Sigmoid colon (tissue), 7 donors: ENCODE data around the gene MAD1L1. TPM values are rescaled to one million over a fixed set of nuclear protein-coding genes. Genes with fewer than 3 reads are reported as not detected.
A peak's percentile ranks its signal among the peaks of the same experiment; 100 is the strongest.

ENCODE experiments used
- DNase-seq: peaks from one replicate; pipeline ENCODE4 v3.0.0-alpha.2; 2019
- H3K27ac ChIP-seq, 4 donors: fragments of 200-600 bp; sonication (generic); one replicate each; pipeline ENCODE4 v1.5.1; 2016 to 2019; ENCODE audit warnings: mild to moderate bottlenecking in 1 of 4
- H3K27me3 ChIP-seq, 3 donors: fragments of 200-600 bp; sonication (generic); one replicate each; pipeline ENCODE4 v1.5.1; 2019; ENCODE audit warnings: mild to moderate bottlenecking in 1 of 3
- H3K36me3 ChIP-seq, 4 donors: fragments of 200-600 bp; sonication (generic); one replicate each; pipeline ENCODE4 v1.5.1; 2016 to 2019
- H3K4me1 ChIP-seq, 4 donors: fragments of 200-600 bp; sonication (generic); one replicate each; pipeline ENCODE4 v1.5.1; 2017 to 2019
- H3K4me3 ChIP-seq, 4 donors: fragments of 200-600 bp; sonication (generic); one replicate each; pipeline ENCODE4 v1.5.1; 2017 to 2019; ENCODE audit warnings: mild to moderate bottlenecking in 2 of 4, moderate library complexity in 1 of 4
- H3K9me3 ChIP-seq, 4 donors: fragments of 200-600 bp in 3 of 4; sonication (generic) in 3 of 4; one replicate each; pipeline versions ENCODE4 v1.5.1 to v1.6.1; 2013 to 2019
- EP300 ChIP-seq, 4 donors: sonication (generic); formaldehyde crosslinking; IDR thresholded peaks; one replicate each; pipeline ENCODE4 v1.6.1; 2017; ENCODE audit warnings: antibody characterized with exemption in 4 of 4
- POLR2A ChIP-seq, 2 donors: fragments of 450-650 bp; IDR thresholded peaks; one replicate each; pipeline ENCODE4 v1.6.1; 2016; ENCODE audit warnings: antibody characterized with exemption in 2 of 2, mild to moderate bottlenecking in 2 of 2, moderate library complexity in 2 of 2
- POLR2AphosphoS5 ChIP-seq, 4 donors: sonication (generic); formaldehyde crosslinking; IDR thresholded peaks; one replicate each; pipeline ENCODE4 v1.6.1; 2017; ENCODE audit warnings: antibody characterized with exemption in 4 of 4
- WGBS, 2 donors: extraction: QIAGEN DNeasy Blood & Tissue Kit; methylation state at CpG; one replicate each; pipeline ENCODE4 v1.1.7; 2013; 5-methylcytosine and 5-hydroxymethylcytosine counted together
- intact Hi-C: fragments of 100-400 bp; cut with DNase I; formaldehyde crosslinking; loops from one replicate; pipeline ENCODE4 v1.15.1; 2023
- polyA plus RNA-seq, 3 donors: library from polyadenylated mRNA; stranded (reverse); fragments of 200-250 nt; gene quantifications; one replicate each; pipeline ENCODE4 v1.2.3, GENCODE V29; 2013
- total RNA-seq, 4 donors: library from RNA; depleted of rRNA; stranded (reverse); fragments of >200 nt; gene quantifications; one replicate each; pipeline ENCODE4 v1.1.0, GENCODE V29; 2016
- TF ChIP-seq, protein P1 (sequence below), 4 experiments: fragments of 450-650 bp in 3 of 4; fragments of 200-600 bp in 1 of 4; IDR thresholded peaks; one replicate each; pipeline ENCODE4 v1.5.1; 2016 to 2019; ENCODE audit warnings: antibody characterized with exemption in 4 of 4, mild to moderate bottlenecking in 3 of 4, moderate library complexity in 2 of 4
- donor health status: healthy with polysubstance abuse.
- donor health status: Bipolar disorder and iron deficiency.
- donor health status: healthy.

MAD1L1 gene
- total and polyA plus RNA-seq, 7 donors: 10.2 to 38.4 (median 20.6) TPM

DNA sequence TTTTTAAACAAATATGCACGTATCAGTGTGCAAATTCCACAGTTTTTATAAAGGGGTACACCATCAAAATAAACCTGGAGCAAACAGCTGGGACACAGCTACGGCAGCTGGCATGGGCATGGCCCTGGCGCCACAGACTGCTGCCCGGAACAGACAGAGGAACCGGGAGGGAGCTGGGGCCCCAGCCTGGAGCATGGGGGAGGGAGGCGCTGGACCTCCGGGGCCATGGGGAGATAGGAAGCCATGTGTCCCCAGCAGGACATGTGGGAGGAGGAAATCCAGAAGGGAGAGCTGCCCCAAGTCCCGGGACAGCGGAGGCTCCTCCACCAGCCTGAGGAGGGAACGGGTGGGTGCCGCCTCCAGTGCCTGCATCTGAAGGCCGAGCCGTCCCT is 180.1 kb downstream of the MAD1L1 start:
- no peak overlapping the region for H3K4me3 ChIP-seq
- peaks cover 0 to 6% (median 0%) of the 10 kb centered on the region in 4 donors for H3K36me3 ChIP-seq
- no peak overlapping the region for H3K27ac ChIP-seq
- no peaks in the 10 kb centered on the region for H3K27me3 ChIP-seq
- DNase-seq: no peak
- WGBS, 2 donors: 87 to 93% methylated on average over 13 of the region's 13 CpGs
- no peaks in the 10 kb centered on the region for H3K9me3 ChIP-seq
- intact Hi-C loops: no loop called here
- H3K4me1 ChIP-seq: no peaks in the 10 kb centered on the region
- TF ChIP-seq EP300 (IDR thresholded peaks at IDR 0.05) (no peak), POLR2A (IDR thresholded peaks at IDR 0.05) (no peak), POLR2AphosphoS5 (IDR thresholded peaks at IDR 0.05) (no peak)
- TF ChIP-seq, protein P1, sequence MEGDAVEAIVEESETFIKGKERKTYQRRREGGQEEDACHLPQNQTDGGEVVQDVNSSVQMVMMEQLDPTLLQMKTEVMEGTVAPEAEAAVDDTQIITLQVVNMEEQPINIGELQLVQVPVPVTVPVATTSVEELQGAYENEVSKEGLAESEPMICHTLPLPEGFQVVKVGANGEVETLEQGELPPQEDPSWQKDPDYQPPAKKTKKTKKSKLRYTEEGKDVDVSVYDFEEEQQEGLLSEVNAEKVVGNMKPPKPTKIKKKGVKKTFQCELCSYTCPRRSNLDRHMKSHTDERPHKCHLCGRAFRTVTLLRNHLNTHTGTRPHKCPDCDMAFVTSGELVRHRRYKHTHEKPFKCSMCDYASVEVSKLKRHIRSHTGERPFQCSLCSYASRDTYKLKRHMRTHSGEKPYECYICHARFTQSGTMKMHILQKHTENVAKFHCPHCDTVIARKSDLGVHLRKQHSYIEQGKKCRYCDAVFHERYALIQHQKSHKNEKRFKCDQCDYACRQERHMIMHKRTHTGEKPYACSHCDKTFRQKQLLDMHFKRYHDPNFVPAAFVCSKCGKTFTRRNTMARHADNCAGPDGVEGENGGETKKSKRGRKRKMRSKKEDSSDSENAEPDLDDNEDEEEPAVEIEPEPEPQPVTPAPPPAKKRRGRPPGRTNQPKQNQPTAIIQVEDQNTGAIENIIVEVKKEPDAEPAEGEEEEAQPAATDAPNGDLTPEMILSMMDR (IDR thresholded peaks at IDR 0.05): no peak

DNA sequence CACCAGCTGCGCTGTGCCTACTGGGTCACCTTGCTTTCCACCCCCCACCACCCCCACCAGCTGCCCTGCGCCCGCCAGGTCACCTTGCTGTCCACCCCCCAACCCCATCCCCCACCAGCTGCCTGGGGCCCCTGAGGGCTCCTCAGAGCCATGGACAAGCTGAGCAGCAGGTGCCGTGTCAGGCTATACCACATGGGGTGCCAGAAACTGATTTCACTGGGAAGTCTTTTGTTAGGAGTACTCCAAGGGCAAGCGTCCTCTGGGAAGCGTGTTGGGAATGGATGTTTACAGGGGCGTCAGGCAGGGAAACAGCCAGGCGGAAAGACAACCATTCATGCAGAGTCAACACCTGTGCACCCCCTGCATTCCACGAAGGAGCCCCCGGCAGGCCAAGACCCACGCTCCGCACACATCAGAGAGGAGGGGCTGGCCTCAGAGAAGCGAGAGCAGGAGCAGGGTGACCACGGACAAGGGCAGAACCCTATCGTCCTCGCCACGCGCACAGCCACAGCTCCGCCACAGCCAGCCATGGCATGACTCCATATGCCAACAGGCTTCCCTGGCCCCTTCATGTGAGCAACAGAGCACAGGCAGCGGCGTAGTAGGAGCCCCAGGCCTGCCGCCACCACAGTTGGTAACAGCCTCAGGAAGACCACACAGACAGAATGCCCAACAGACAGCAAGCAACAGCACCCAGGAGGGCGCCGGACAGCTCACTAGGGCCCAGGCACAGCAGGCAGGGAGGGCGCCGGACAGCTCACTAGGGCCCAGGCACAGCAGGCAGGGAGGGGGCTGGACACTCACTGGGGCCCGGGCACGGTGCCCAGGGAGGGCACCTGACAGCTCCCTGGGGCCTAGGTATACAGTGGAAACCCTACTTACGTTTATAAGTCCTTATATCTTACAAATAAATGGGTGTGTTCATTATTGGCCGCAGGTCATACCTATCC is 180.8 kb downstream of the MAD1L1 start:
- Histone ChIP-seq H3K4me3 (no peak overlapping the region), H3K27ac (no peak overlapping the region), H3K4me1 (no peaks in the 10 kb centered on the region), H3K9me3 (no peaks in the 10 kb centered on the region), H3K27me3 (no peaks in the 10 kb centered on the region), H3K36me3 (peaks cover 0 to 6% (median 0%) of the 10 kb centered on the region in 4 donors)
- no peak for DNase-seq
- TF ChIP-seq POLR2A (IDR thresholded peaks at IDR 0.05) (no peak), EP300 (IDR thresholded peaks at IDR 0.05) (no peak), POLR2AphosphoS5 (IDR thresholded peaks at IDR 0.05) (no peak)
- TF ChIP-seq, protein P1 (IDR thresholded peaks at IDR 0.05): no peak
- 93% methylated on average over 30 of the region's 30 CpGs for WGBS, 2 donors
- intact Hi-C loops: no loop called here

- peaks cover 0 to 6% (median 0%) of the 10 kb centered on the region in 4 donors for H3K36me3 ChIP-seq
- intact Hi-C loops: no loop called here
- WGBS, 2 donors: 90 to 92% methylated on average over 7 of the region's 7 CpGs
- H3K27ac ChIP-seq: no peak overlapping the region
- TF ChIP-seq EP300 (IDR thresholded peaks at IDR 0.05) (no peak), POLR2A (IDR thresholded peaks at IDR 0.05) (no peak), POLR2AphosphoS5 (IDR thresholded peaks at IDR 0.05) (no peak)
- TF ChIP-seq, protein P1 (IDR thresholded peaks at IDR 0.05): no peak
- H3K4me3 ChIP-seq: no peak overlapping the region
- no peak for DNase-seq
- no peaks in the 10 kb centered on the region for H3K4me1 ChIP-seq
- H3K9me3 ChIP-seq: no peaks in the 10 kb centered on the region
- no peaks in the 10 kb centered on the region for H3K27me3 ChIP-seq
Measured at GRCh38 chr7:2050511-2050866, 182.3 kb downstream of the MAD1L1 start.

DNA sequence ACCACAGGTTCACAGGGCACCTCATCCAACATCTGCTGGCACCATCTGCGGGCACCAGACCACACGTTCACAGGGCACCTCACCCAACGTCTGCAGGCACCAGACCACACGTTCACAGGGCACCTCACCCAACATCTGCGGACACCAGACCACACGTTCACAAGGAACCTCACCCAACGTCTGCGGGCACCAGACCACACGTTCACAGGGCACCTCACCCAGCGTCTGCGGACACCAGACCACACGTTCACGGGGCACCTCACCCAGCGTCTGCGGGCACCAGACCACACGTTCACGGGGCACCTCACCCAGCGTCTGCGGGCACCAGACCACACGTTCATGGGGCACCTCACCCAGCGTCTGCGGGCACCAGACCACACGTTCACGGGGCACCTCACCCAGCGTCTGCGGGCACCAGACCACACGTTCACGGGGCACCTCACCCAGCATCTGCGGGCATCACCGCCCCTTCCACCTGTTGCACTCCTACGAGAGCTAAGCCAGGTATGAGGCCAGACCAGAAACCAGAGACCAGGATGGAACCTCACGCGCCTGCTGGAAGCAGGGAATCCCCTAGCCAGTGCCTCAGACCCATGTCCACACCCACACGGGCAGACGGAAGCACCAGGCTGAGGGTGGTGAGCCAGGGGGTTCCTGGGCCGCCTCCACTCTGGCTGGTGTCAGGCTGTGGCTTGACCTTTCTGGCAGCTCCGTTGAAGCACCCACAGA is 182.8 kb downstream of the MAD1L1 start:
- peaks cover 0 to 6% (median 0%) of the 10 kb centered on the region in 4 donors for H3K36me3 ChIP-seq
- WGBS, 2 donors: 83 to 93% methylated on average over 32 to 37 of the region's 37 CpGs
- no peaks in the 10 kb centered on the region for H3K27me3 ChIP-seq
- H3K4me1 ChIP-seq: no peaks in the 10 kb centered on the region
- no peak overlapping the region for H3K4me3 ChIP-seq
- intact Hi-C loops: no loop called here
- TF ChIP-seq POLR2A (IDR thresholded peaks at IDR 0.05) (no peak), POLR2AphosphoS5 (IDR thresholded peaks at IDR 0.05) (no peak), EP300 (IDR thresholded peaks at IDR 0.05) (no peak)
- no peaks in the 10 kb centered on the region for H3K9me3 ChIP-seq
- H3K27ac ChIP-seq: no peak overlapping the region
- DNase-seq: peak; percentile 55
